Keratinocyte (primary cell): ENCODE results near the gene DDAH1. TPM values are rescaled to one million over a fixed set of nuclear protein-coding genes. Genes with fewer than 3 reads are reported as not detected.

Experiments
- DNase-seq: peaks from one replicate; pipeline ENCODE4 v3.0.0-alpha.2; 2011; ENCODE audit warnings: low read depth, missing footprints, low spot score
- FAIRE-seq: peaks from 2 replicates; lab custom pipeline; 2011; peaks lifted over from hg19 to GRCh38; lab: Jason Lieb, UNC
- H2AFZ ChIP-seq: 2 replicates; pipeline ENCODE4 v1.6.0; 2012; ENCODE audit warnings: low read length, control low read depth, inconsistent platforms; ENCODE audit not compliant: control insufficient read depth
- H3K27ac ChIP-seq: 2 replicates; pipeline ENCODE4 v1.5.1; 2011; ENCODE audit warnings: low read length; ENCODE audit not compliant: control insufficient read depth, insufficient read depth
- H3K27me3 ChIP-seq: 3 replicates; pipeline ENCODE4 v1.6.0; 2011; ENCODE audit warnings: low read length; ENCODE audit not compliant: control insufficient read depth, insufficient read depth; ENCODE audit errors: extremely low read depth
- H3K36me3 ChIP-seq, 2 experiments: 2 replicates in 1 of 2; 3 replicates in 1 of 2; pipeline ENCODE4 v1.5.1; 2011; ENCODE audit warnings: low read length in 2 of 2, mild to moderate bottlenecking in 1 of 2; ENCODE audit not compliant: control insufficient read depth in 2 of 2, insufficient read depth in 2 of 2; ENCODE audit errors: extremely low read depth in 1 of 2
- H3K4me1 ChIP-seq: 3 replicates; pipeline ENCODE4 v1.5.1; 2011; ENCODE audit warnings: low read length; ENCODE audit not compliant: control insufficient read depth, insufficient read depth; ENCODE audit errors: extremely low read depth
- H3K4me2 ChIP-seq: 3 replicates; pipeline ENCODE4 v1.6.0; 2011; ENCODE audit warnings: low read depth, low read length; ENCODE audit not compliant: control insufficient read depth, insufficient read depth; ENCODE audit errors: extremely low read depth
- H3K4me3 ChIP-seq, 3 experiments: fragments of 200-600 bp in 1 of 3; sonication (generic) in 1 of 3; 2 replicates in 2 of 3; 3 replicates in 1 of 3; pipeline ENCODE4 v1.5.1; 2011 to 2016; ENCODE audit warnings: low read length in 3 of 3, mild to moderate bottlenecking in 3 of 3, control low read depth in 2 of 3, inconsistent platforms in 1 of 3, low read depth in 1 of 3, mixed read lengths in 1 of 3, mixed run types in 1 of 3, moderate library complexity in 1 of 3; ENCODE audit not compliant: control insufficient read depth in 2 of 3, insufficient read depth in 2 of 3; ENCODE audit errors: extremely low read depth in 1 of 3
- H3K79me2 ChIP-seq: 2 replicates; pipeline ENCODE4 v1.6.0; 2012; ENCODE audit warnings: low read length; ENCODE audit not compliant: control insufficient read depth, insufficient read depth
- H3K9ac ChIP-seq: 3 replicates; pipeline ENCODE4 v1.6.0; 2011; ENCODE audit warnings: low read length; ENCODE audit not compliant: control insufficient read depth, insufficient read depth; ENCODE audit errors: extremely low read depth
- H3K9me1 ChIP-seq: 3 replicates; pipeline ENCODE4 v1.6.0; 2011; ENCODE audit warnings: low read length; ENCODE audit not compliant: control insufficient read depth, insufficient read depth; ENCODE audit errors: extremely low read depth
- H3K9me3 ChIP-seq: 2 replicates; pipeline ENCODE4 v1.5.1; 2012; ENCODE audit warnings: low read depth, low read length; ENCODE audit not compliant: control insufficient read depth
- H4K20me1 ChIP-seq: 3 replicates; pipeline ENCODE4 v1.6.0; 2011; ENCODE audit warnings: low read length; ENCODE audit not compliant: control insufficient read depth, insufficient read depth; ENCODE audit errors: extremely low read depth
- EZH2 ChIP-seq: IDR thresholded peaks from one replicate; pipeline ENCODE4 v1.6.1; 2012; ENCODE audit warnings: inconsistent platforms, mild to moderate bottlenecking, low read length, moderate library complexity
- dilution Hi-C: fragments of 300-500 bp; cut with MboI; formaldehyde crosslinking; loops from one replicate; pipeline ENCODE4 v1.7.0; 2020; ENCODE audit warnings: low sequenced_read_pairs; ENCODE audit not compliant: extremely low pct_ligation_motif_present
- polyA plus RNA-seq, 5 experiments: library from polyadenylated mRNA; depleted of rRNA in 3 of 5; stranded (reverse) in 3 of 5; stranded (forward) in 1 of 5; unstranded in 1 of 5; fragments of >200 nt; gene quantifications; 1 replicate in 1 of 5; 2 replicates in 3 of 5; 3 replicates in 1 of 5; pipeline versions ENCODE4 v1.2.1 to v1.2.3, GENCODE V29; 2011 to 2012; ENCODE audit warnings: missing spikeins in 2 of 5, low read depth in 1 of 5, low replicate concordance in 1 of 5
- TF ChIP-seq, protein P1 (sequence below), 3 experiments: IDR thresholded peaks in 1 of 3; conservative IDR thresholded peaks in 1 of 3; optimal IDR thresholded peaks in 1 of 3; 2 replicates in 2 of 3; 3 replicates in 1 of 3; pipeline versions ENCODE3 to v1.5.1; 2011; ENCODE audit warnings: low read length in 3 of 3, mild to moderate bottlenecking in 3 of 3, moderate library complexity in 2 of 3, control low read depth in 1 of 3, inconsistent platforms in 1 of 3; ENCODE audit not compliant: insufficient read depth in 2 of 3; ENCODE audit errors: extremely low read depth in 1 of 3

DDAH1 gene
- polyA plus RNA-seq, 1 donor (not counting 4 experiments of a cell fraction or from before 2014, with no cell fraction given) = 5.8 TPM

DNA sequence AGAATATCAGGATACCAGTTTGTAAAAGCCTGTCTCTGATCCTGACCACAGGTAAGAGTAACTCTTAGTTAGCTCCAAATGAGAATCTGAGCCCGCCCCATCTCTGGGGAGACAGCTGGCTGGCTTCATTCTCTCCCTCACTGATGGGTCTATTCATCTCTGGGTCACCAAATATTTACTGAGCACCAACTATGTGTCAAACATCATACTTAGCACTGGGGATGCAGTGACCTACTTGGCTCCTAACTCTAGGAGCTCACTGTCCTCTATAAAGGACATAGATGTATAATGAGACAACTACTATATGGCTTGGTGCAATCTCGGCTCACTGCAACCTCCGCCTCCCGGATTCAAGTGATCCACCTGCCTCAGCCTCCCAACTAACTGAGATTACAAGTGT lies 158.7 kb downstream of the DDAH1 start:
- H3K9me3 ChIP-seq = no peaks in the 10 kb centered on the region
- no peaks in the 10 kb centered on the region for H3K27me3 ChIP-seq
- no peak for DNase-seq
- peaks cover 14% of the 10 kb centered on the region for H3K4me1 ChIP-seq
- H3K27ac ChIP-seq = no peak overlapping the region
- H3K9me1 ChIP-seq = no peaks in the 10 kb centered on the region
- no peak for FAIRE-seq
- H4K20me1 ChIP-seq = no peaks in the 10 kb centered on the region
- no peak overlapping the region for H3K4me2 ChIP-seq
- no peak for TF ChIP-seq EZH2
- H3K79me2 ChIP-seq = no peaks in the 10 kb centered on the region
- no peaks in the 10 kb centered on the region for H3K36me3 ChIP-seq
- H3K9ac ChIP-seq = no peak overlapping the region
- no peak overlapping the region for H3K4me3 ChIP-seq
- dilution Hi-C loops = no loop called here
- H2AFZ ChIP-seq = no peak overlapping the region

DNA sequence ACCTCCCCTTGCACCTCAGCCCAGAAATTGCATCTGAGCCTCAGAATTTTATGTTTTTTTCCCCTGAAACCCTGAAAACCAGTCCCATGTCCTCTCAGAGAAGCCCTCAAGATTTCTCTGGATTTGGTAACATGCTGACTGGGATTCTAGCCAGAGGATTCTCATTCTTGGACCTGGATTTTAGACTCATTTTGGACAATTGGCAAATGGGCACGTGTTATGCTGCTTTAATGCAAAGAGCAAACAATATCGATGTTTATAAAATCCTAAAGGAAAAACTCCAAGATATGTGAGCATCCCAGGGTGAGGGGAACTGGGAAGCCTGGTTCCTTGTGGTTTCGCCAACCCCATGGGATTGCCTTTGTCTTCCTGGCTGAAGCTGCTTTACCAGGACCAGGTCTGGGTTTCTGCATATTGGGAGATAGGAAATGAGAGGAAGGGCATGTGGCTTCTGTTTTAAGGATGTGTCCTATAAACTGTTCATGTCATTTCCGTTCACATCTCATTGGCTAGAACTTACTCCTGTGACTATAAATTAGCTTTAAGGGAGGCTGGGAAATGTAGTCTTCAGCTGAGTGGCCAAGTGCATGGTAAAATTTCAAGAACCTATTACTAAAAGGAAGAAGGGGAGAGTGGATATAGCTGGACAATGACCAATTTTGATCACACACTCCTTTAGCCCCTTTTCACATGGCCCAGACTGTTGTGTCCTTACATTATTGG lies 161.4 kb downstream of the DDAH1 start:
- Histone ChIP-seq H3K4me1 (peaks cover 13% of the 10 kb centered on the region), H3K4me3 (no peak overlapping the region), H3K36me3 (no peaks in the 10 kb centered on the region), H3K4me2 (no peak overlapping the region), H3K27me3 (no peaks in the 10 kb centered on the region), H3K79me2 (no peaks in the 10 kb centered on the region), H3K9ac (no peak overlapping the region), H4K20me1 (no peaks in the 10 kb centered on the region), H2AFZ (no peak overlapping the region), H3K9me3 (no peaks in the 10 kb centered on the region), H3K9me1 (no peaks in the 10 kb centered on the region), H3K27ac (no peak overlapping the region)
- TF ChIP-seq, protein P1, sequence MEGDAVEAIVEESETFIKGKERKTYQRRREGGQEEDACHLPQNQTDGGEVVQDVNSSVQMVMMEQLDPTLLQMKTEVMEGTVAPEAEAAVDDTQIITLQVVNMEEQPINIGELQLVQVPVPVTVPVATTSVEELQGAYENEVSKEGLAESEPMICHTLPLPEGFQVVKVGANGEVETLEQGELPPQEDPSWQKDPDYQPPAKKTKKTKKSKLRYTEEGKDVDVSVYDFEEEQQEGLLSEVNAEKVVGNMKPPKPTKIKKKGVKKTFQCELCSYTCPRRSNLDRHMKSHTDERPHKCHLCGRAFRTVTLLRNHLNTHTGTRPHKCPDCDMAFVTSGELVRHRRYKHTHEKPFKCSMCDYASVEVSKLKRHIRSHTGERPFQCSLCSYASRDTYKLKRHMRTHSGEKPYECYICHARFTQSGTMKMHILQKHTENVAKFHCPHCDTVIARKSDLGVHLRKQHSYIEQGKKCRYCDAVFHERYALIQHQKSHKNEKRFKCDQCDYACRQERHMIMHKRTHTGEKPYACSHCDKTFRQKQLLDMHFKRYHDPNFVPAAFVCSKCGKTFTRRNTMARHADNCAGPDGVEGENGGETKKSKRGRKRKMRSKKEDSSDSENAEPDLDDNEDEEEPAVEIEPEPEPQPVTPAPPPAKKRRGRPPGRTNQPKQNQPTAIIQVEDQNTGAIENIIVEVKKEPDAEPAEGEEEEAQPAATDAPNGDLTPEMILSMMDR (optimal IDR thresholded peaks at IDR 0.05 in 1 of 3, IDR thresholded peaks at IDR 0.05 in 1 of 3, conservative IDR thresholded peaks at IDR 0.05 in 1 of 3; ENCODE audit: extremely low read depth in 1 of 3, insufficient read depth in 2 of 3, low read length in 3 of 3) = no peak
- no peak for TF ChIP-seq EZH2
- DNase-seq (no peak), FAIRE-seq (no peak)
- dilution Hi-C loops = no loop called here
